Activated CD8-positive, alpha-beta T cell treated with anti-CD3 and anti-CD28 coated beads for 36 hours (primary cell): ENCODE results near the gene PCSK5. TPM values are rescaled to one million over a fixed set of nuclear protein-coding genes. Genes with fewer than 3 reads are reported as not detected.

Source experiments
- ATAC-seq: fragments of 200-7000 bp; cut with Tn5 transposase; one replicate; pipeline ENCODE4 v1.10.0; 2021; ENCODE audit warnings: mild to moderate bottlenecking, moderate library complexity
- CTCF ChIA-PET: fragments of 350-600 bp; sonication (Branson Sonifier 250); formaldehyde crosslinking; loops from one replicate; lab custom pipeline; 2021; ENCODE audit warnings: antibody characterized with exemption; lab: Charles Lee
- POLR2A ChIA-PET: fragments of 350-600 bp; sonication (Branson Sonifier 250); formaldehyde crosslinking; loops from one replicate; lab custom pipeline; 2021; ENCODE audit warnings: antibody characterized with exemption; lab: Charles Lee
- DNase-seq: peaks from one replicate; pipeline ENCODE4 v3.0.0-alpha.2; 2020
- H3K27ac Mint-ChIP-seq: one replicate; pipeline ENCODE4 v1.8.0; 2021; ENCODE audit warnings: mild to moderate bottlenecking, mixed read lengths
- H3K27me3 Mint-ChIP-seq: one replicate; pipeline ENCODE4 v1.8.0; 2021; ENCODE audit warnings: mixed read lengths
- H3K36me3 Mint-ChIP-seq: one replicate; pipeline ENCODE4 v1.8.0; 2021; ENCODE audit warnings: low read depth, mixed read lengths
- H3K4me1 Mint-ChIP-seq: one replicate; pipeline ENCODE4 v1.8.0; 2021; ENCODE audit warnings: low read depth, mixed read lengths
- H3K4me3 Mint-ChIP-seq: one replicate; pipeline ENCODE4 v1.8.0; 2021; ENCODE audit warnings: mild to moderate bottlenecking, moderate library complexity, mixed read lengths
- H3K9me3 Mint-ChIP-seq: one replicate; pipeline ENCODE4 v1.8.0; 2021; ENCODE audit warnings: mixed read lengths
- CTCF ChIP-seq: fragments of 200-600 bp; IDR thresholded peaks from one replicate; pipeline ENCODE4 v1.8.0; 2022; ENCODE audit warnings: antibody characterized with exemption, mild to moderate bottlenecking
- intact Hi-C: fragments of 100-400 bp; cut with micrococcal nuclease; formaldehyde crosslinking; loops from one replicate; pipeline ENCODE4 v1.10.0; 2022
- total RNA-seq, 2 experiments: library from RNA; stranded (reverse); gene quantifications; one replicate each; pipeline ENCODE4 v1.2.3, GENCODE V29; 2021

The PCSK5 gene
- total RNA-seq, 2 experiments from 2014 or later: 4.7 to 5.2 TPM

DNA sequence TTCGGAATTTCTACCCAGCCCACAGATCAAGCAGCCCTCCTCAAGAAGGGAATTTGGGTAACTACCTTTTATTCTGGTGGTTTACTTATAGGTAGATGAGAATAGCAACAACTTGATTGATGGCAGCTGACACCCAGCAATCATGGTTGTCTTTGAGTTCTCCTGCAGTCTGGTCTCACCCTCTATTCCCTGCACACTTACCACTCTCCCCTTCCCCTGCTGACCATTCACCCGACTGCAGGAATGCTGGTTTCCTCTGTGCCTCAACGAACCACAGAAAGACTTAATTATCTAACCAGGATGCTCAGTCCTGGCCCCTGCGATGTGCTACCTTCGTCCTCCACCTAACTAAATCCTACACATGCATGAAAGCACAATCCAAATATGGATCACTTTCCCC, 260.8 kb downstream of the PCSK5 start:
- no peak for DNase-seq
- H3K4me3 Mint-ChIP-seq: no peak overlapping the region
- ChIA-PET POLR2A (no interaction called here), CTCF (no interaction called here)
- H3K4me1 Mint-ChIP-seq: no peaks in the 10 kb centered on the region
- no peak for ATAC-seq
- no peak overlapping the region for H3K27ac Mint-ChIP-seq
- no peaks in the 10 kb centered on the region for H3K9me3 Mint-ChIP-seq
- no peaks in the 10 kb centered on the region for H3K36me3 Mint-ChIP-seq
- no peak for TF ChIP-seq CTCF
- intact Hi-C loops: no loop called here
- H3K27me3 Mint-ChIP-seq: no peaks in the 10 kb centered on the region

- CTCF ChIA-PET: no interaction called here
- no peaks in the 10 kb centered on the region for H3K36me3 Mint-ChIP-seq
- POLR2A ChIA-PET: no interaction called here
Observed at GRCh38 chr9:76153339-76153738, 262.9 kb downstream of the PCSK5 start.

GRCh38 chr9:76153902-76154629, 263.6 kb downstream of the PCSK5 start:
- ChIA-PET CTCF (no interaction called here), POLR2A (no interaction called here)
- no peak for ATAC-seq
- H3K4me3 Mint-ChIP-seq: no peak overlapping the region
- H3K36me3 Mint-ChIP-seq: no peaks in the 10 kb centered on the region
- no peaks in the 10 kb centered on the region for H3K4me1 Mint-ChIP-seq
- intact Hi-C loops: no loop called here
- TF ChIP-seq CTCF: no peak
- DNase-seq: no peak
- H3K27ac Mint-ChIP-seq: no peak overlapping the region
- H3K9me3 Mint-ChIP-seq: no peaks in the 10 kb centered on the region
- H3K27me3 Mint-ChIP-seq: no peaks in the 10 kb centered on the region

More at GRCh38 chr9:76153339-76153738, 262.9 kb downstream of the PCSK5 start:
- intact Hi-C loops: no loop called here
- no peaks in the 10 kb centered on the region for H3K27me3 Mint-ChIP-seq
- H3K4me3 Mint-ChIP-seq: no peak overlapping the region
- H3K9me3 Mint-ChIP-seq: no peaks in the 10 kb centered on the region
- no peak for TF ChIP-seq CTCF
- no peak overlapping the region for H3K27ac Mint-ChIP-seq
- DNase-seq (no peak), ATAC-seq (no peak)
- no peaks in the 10 kb centered on the region for H3K4me1 Mint-ChIP-seq

- ChIA-PET CTCF (no interaction called here), POLR2A (no interaction called here)
- Mint-ChIP-seq H3K36me3 (peaks cover 4% of the 10 kb centered on the region), H3K9me3 (no peaks in the 10 kb centered on the region), H3K27me3 (no peaks in the 10 kb centered on the region), H3K27ac (no peak overlapping the region), H3K4me1 (no peaks in the 10 kb centered on the region), H3K4me3 (no peak overlapping the region)
- ATAC-seq: no peak
- no peak for TF ChIP-seq CTCF
- intact Hi-C loops: no loop called here
- no peak for DNase-seq
Observed at GRCh38 chr9:76155361-76155760, 264.9 kb downstream of the PCSK5 start.

GRCh38 chr9:76158713-76159112, 268.2 kb downstream of the PCSK5 start:
- no peak overlapping the region for H3K4me3 Mint-ChIP-seq
- H3K4me1 Mint-ChIP-seq: no peaks in the 10 kb centered on the region
- H3K27ac Mint-ChIP-seq: no peak overlapping the region
- no peak for ATAC-seq
- ChIA-PET CTCF (interaction anchor here (1.0 kb wide), 2 partner anchors 11 to 292 kb away, joined by 3 read pairs; no protein-coding TSS in a partner anchor), POLR2A (no interaction called here)
- intact Hi-C loops: no loop called here
- no peak for TF ChIP-seq CTCF
- DNase-seq: no peak
- peaks cover 6% of the 10 kb centered on the region for H3K36me3 Mint-ChIP-seq
- no peaks in the 10 kb centered on the region for H3K27me3 Mint-ChIP-seq
- H3K9me3 Mint-ChIP-seq: no peaks in the 10 kb centered on the region
